Testis (tissue), 3 donors: ENCODE results near the gene RTCB. TPM values are rescaled to one million over a fixed set of nuclear protein-coding genes. Genes with fewer than 3 reads are reported as not detected.

ENCODE experiments used
- DNase-seq: peaks from one replicate; pipeline ENCODE4 v3.0.0-alpha.2; 2019
- H3K27ac ChIP-seq, 2 donors: fragments of 200-600 bp; sonication (generic); one replicate each; pipeline ENCODE4 v1.5.1; 2019
- H3K27me3 ChIP-seq: fragments of 200-600 bp; sonication (generic); one replicate; pipeline ENCODE4 v1.5.1; 2019
- H3K36me3 ChIP-seq: fragments of 200-600 bp; sonication (generic); one replicate; pipeline ENCODE4 v1.5.1; 2017; ENCODE audit warnings: low read depth; ENCODE audit errors: missing control alignments
- H3K4me1 ChIP-seq: fragments of 200-600 bp; sonication (generic); one replicate; pipeline ENCODE4 v1.5.1; 2019
- H3K4me3 ChIP-seq, 2 donors: fragments of 200-600 bp; sonication (generic); one replicate each; pipeline ENCODE4 v1.5.1; 2017 to 2019
- H3K9me3 ChIP-seq: fragments of 200-600 bp; sonication (generic); one replicate; pipeline ENCODE4 v1.5.1; 2017
- CTCF ChIP-seq, 3 experiments: fragments of 450-650 bp in 2 of 3; fragments of 200-600 bp in 1 of 3; sonication (generic) in 1 of 3; IDR thresholded peaks; one replicate each; pipeline ENCODE4 v1.5.1; 2016 to 2019; ENCODE audit warnings: antibody characterized with exemption in 3 of 3, mild to moderate bottlenecking in 2 of 3, moderate library complexity in 1 of 3
- POLR2A ChIP-seq: fragments of 450-650 bp; IDR thresholded peaks from one replicate; pipeline ENCODE4 v1.6.1; 2017; ENCODE audit warnings: antibody characterized with exemption, mild to moderate bottlenecking, moderate library complexity
- WGBS, 2 donors: methylation state at CpG; one replicate each; pipeline ENCODE4 v1.1.5; 2018; 5-methylcytosine and 5-hydroxymethylcytosine counted together
- intact Hi-C: fragments of 100-400 bp; cut with DNase I; formaldehyde crosslinking; loops from one replicate; pipeline ENCODE4 v1.15.1; 2023; ENCODE audit warnings: low total_unique reads
- polyA plus RNA-seq: library from polyadenylated mRNA; stranded (reverse); fragments of 350-450 nt; fragmentation: Illumina TruSeq; extraction: RNeasy Lipid Tissue Mini Kit (QIAGEN cat#74804); gene quantifications from one replicate; pipeline ENCODE4 v1.2.3, GENCODE V29; 2014; ENCODE audit warnings: low read depth, low replicate concordance; ENCODE audit not compliant: insufficient read depth
- total RNA-seq, 2 donors: library from RNA; depleted of rRNA; stranded (reverse); fragments of >200 nt; gene quantifications; one replicate each; pipeline ENCODE4 v1.2.3, GENCODE V29; 2016

RTCB gene
- total and polyA plus RNA-seq, 3 donors from 2014 or later, result 62.1 to 100 (median 68.0) TPM

GRCh38 chr22:32444068-32444467 is 32.0 kb upstream of the RTCB start:
- Histone ChIP-seq H3K27ac (no peak overlapping the region), H3K4me3 (no peak overlapping the region), H3K27me3 (no peaks in the 10 kb centered on the region), H3K4me1 (no peaks in the 10 kb centered on the region), H3K36me3 (no peaks in the 10 kb centered on the region), H3K9me3 (no peaks in the 10 kb centered on the region)
- 59% methylated on average over 6 of the region's 6 CpGs for WGBS, 2 donors
- DNase-seq, result peak; percentile 14
- intact Hi-C loops, result no loop called here
- TF ChIP-seq CTCF (IDR thresholded peaks at IDR 0.05) (no peak), POLR2A (no peak)

DNA sequence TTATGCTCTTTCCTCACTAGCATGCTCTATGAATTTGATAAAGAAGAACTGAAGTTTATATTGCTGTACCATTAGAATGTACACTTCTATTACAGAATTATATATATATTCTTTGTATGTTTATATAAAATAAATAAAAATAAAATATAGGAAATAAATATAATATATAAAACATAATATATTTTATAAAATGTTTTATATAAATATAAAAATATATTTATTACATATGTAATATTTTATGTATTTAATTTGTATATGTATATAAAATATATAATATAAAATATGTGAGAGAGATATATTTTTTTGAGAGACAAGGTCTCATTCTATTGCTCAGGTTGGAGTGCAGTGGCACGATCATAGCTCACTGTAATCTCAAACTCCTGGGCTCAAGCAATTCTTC is 18.3 kb upstream of the RTCB start:
- DNase-seq, result no peak
- 86% methylated on average over 1 of the region's 1 CpG for WGBS, 2 donors
- no peaks in the 10 kb centered on the region for H3K9me3 ChIP-seq
- no peak overlapping the region for H3K4me3 ChIP-seq
- no peaks in the 10 kb centered on the region for H3K27me3 ChIP-seq
- no peak for TF ChIP-seq CTCF (IDR thresholded peaks at IDR 0.05)
- TF ChIP-seq POLR2A, result no peak
- no peak overlapping the region for H3K27ac ChIP-seq
- no peaks in the 10 kb centered on the region for H3K36me3 ChIP-seq
- no peaks in the 10 kb centered on the region for H3K4me1 ChIP-seq
- intact Hi-C loops, result no loop called here

DNA sequence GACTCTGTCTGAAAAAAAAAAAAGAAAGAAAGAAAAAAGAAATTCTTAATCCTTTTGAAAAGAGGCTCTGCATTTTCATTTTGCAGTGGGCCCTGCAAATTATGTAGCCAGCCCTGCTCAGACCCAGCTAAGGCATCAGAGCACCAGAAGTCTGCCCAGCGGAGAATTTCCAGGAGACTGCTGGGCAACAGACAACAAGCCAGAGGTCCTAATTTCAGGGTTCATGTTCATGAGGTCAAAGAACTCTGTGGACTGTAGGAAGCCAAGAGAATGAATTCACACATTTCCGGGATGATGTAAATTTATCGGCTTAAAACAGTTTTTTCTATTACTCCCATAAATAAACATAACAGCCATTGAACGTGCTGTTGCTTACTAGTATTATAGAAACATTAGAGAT is 14.8 kb upstream of the RTCB start:
- H3K27ac ChIP-seq, result no peak overlapping the region
- TF ChIP-seq CTCF (IDR thresholded peaks at IDR 0.05) (no peak), POLR2A (no peak)
- intact Hi-C loops, result no loop called here
- no peak for DNase-seq
- no peaks in the 10 kb centered on the region for H3K27me3 ChIP-seq
- WGBS, 2 donors, result 82 to 85% methylated on average over 4 of the region's 4 CpGs
- H3K4me3 ChIP-seq, result no peak overlapping the region
- no peaks in the 10 kb centered on the region for H3K36me3 ChIP-seq
- no peaks in the 10 kb centered on the region for H3K4me1 ChIP-seq
- no peaks in the 10 kb centered on the region for H3K9me3 ChIP-seq

GRCh38 chr22:32423664-32424063 is 11.6 kb upstream of the RTCB start:
- H3K36me3 ChIP-seq, result no peaks in the 10 kb centered on the region
- 77 to 82% methylated on average over 1 of the region's 1 CpG for WGBS, 2 donors
- H3K4me3 ChIP-seq, result no peak overlapping the region
- no peak for DNase-seq
- TF ChIP-seq CTCF (IDR thresholded peaks at IDR 0.05) (no peak), POLR2A (no peak)
- intact Hi-C loops, result no loop called here
- no peak overlapping the region for H3K27ac ChIP-seq
- no peaks in the 10 kb centered on the region for H3K27me3 ChIP-seq
- no peaks in the 10 kb centered on the region for H3K9me3 ChIP-seq
- H3K4me1 ChIP-seq, result no peaks in the 10 kb centered on the region

- 85 to 87% methylated on average over 5 of the region's 5 CpGs for WGBS, 2 donors
- TF ChIP-seq CTCF (IDR thresholded peaks at IDR 0.05) (no peak), POLR2A (no peak)
- Histone ChIP-seq H3K4me1 (no peaks in the 10 kb centered on the region), H3K36me3 (no peaks in the 10 kb centered on the region), H3K4me3 (no peak overlapping the region), H3K9me3 (no peaks in the 10 kb centered on the region), H3K27me3 (no peaks in the 10 kb centered on the region), H3K27ac (no peak overlapping the region)
- DNase-seq, result no peak
- intact Hi-C loops, result no loop called here
These were observed 10.0 kb upstream of the RTCB start for GRCh38 chr22:32422062-32422461.
